WTC11 (cell line): ENCODE data around the gene UBR2.

Experiments
- E2F1 ChIP-seq: sonication (generic); formaldehyde crosslinking; IDR thresholded peaks from 2 replicates; pipeline ENCODE4 v1.8.0; 2022; ENCODE audit warnings: mild to moderate bottlenecking, missing genetic modification reagents
- NR2C2 ChIP-seq: sonication (generic); formaldehyde crosslinking; IDR thresholded peaks from 2 replicates; pipeline ENCODE4 v1.8.0; 2022; ENCODE audit warnings: mild to moderate bottlenecking, missing genetic modification reagents
- ZNF121 ChIP-seq: sonication (generic); formaldehyde crosslinking; IDR thresholded peaks from 2 replicates; pipeline ENCODE4 v1.8.0; 2023; ENCODE audit warnings: missing genetic modification reagents
- TF ChIP-seq, protein P1 (sequence below): fragments of 200-600 bp; IDR thresholded peaks from 2 replicates; pipeline ENCODE4 v1.8.0; 2022; ENCODE audit warnings: antibody characterized with exemption
- TF ChIP-seq, protein P2 (sequence below): sonication (generic); formaldehyde crosslinking; IDR thresholded peaks from 2 replicates; pipeline ENCODE4 v1.8.1; 2022; ENCODE audit warnings: mild to moderate bottlenecking, moderate library complexity, missing genetic modification reagents

DNA sequence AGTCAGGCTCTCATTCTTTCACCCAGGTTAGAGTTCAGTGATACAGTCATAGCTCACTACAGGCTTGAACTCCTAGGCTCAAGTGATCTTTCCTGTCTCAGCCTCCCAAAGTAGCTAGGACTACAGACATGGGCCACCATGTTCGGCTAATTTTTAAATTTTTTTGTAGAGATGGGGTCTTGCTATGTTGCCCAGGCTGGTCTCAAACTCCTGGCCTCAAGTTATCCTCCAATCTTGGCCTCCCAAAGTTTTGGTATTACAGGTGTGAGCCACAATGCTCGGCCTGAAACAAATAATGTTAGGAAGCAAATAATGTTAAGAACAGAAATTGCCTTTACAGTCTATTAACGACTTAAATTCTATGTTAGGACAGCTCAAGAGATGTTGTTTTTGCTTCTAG, 1.8 kb upstream of the UBR2 start:
- TF ChIP-seq, protein P1, sequence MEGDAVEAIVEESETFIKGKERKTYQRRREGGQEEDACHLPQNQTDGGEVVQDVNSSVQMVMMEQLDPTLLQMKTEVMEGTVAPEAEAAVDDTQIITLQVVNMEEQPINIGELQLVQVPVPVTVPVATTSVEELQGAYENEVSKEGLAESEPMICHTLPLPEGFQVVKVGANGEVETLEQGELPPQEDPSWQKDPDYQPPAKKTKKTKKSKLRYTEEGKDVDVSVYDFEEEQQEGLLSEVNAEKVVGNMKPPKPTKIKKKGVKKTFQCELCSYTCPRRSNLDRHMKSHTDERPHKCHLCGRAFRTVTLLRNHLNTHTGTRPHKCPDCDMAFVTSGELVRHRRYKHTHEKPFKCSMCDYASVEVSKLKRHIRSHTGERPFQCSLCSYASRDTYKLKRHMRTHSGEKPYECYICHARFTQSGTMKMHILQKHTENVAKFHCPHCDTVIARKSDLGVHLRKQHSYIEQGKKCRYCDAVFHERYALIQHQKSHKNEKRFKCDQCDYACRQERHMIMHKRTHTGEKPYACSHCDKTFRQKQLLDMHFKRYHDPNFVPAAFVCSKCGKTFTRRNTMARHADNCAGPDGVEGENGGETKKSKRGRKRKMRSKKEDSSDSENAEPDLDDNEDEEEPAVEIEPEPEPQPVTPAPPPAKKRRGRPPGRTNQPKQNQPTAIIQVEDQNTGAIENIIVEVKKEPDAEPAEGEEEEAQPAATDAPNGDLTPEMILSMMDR = no peak
- no peak for TF ChIP-seq ZNF121 (CRISPR knock-in tag)
- TF ChIP-seq E2F1 = no peak
- TF ChIP-seq, protein P2, sequence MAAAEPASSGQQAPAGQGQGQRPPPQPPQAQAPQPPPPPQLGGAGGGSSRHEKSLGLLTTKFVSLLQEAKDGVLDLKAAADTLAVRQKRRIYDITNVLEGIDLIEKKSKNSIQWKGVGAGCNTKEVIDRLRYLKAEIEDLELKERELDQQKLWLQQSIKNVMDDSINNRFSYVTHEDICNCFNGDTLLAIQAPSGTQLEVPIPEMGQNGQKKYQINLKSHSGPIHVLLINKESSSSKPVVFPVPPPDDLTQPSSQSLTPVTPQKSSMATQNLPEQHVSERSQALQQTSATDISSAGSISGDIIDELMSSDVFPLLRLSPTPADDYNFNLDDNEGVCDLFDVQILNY = no peak
- TF ChIP-seq NR2C2 (CRISPR knock-in tag) = no peak
